ENCODE measurements around the gene SLC12A2.
A peak's percentile ranks its signal among the peaks of the same experiment; 100 is the strongest.

SLC12A2 gene

DNA sequence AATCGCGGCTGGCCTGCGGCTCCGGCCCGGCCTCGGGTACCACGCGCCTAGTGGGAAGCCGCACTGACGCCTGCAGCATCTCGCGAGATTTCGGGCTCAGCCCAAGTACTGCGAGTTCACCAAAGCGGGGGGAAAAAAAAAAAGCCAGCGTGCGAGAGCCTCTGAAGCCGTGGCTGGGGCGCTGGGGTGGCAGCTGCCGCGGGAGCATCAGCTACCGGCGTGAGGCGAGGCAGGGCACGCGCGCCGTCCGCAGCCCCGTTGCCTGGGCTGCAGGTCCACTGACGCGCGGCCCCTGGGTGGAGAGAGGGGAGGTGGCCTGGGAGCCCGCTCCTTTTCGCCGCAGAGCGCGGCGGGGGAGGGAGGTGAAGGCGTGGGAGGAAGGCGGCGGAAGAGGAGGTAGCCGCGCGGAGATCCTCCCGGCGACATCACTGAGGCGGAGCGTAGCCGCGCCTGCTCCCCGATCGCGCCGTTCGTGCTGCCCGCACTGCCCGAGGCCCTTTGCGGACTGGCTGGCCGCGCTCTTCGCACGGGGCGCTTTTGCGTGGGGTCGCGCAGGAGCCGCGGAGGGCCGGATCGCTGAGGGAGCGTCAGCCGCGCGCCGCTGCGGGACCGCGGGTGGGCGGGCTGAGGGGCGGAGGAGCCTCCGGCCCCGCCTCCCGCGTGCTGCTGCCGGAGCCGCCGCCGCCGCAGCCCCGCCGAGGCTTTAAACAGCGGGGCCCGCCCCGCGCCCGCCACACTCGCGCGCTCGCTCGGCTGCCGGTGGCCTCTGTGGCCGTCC is at the start of gene SLC12A2:
TSS of gene SLC12A2 (plus strand) at position 734 of the 778 bp plus-strand sequence. CDS start 189 bp downstream, outside the sequence.
- H3K27me3 Mint-ChIP-seq = no peaks in the 10 kb centered on the region
- ATAC-seq (replicated peaks) = peak; percentile 74 to 75
- peak within 1 kb of the TSS; percentile 88 to 89 for H3K4me3 Mint-ChIP-seq
- peak within 1 kb of the TSS; percentile 97 for H3K27ac Mint-ChIP-seq
- H3K9me3 Mint-ChIP-seq = no peaks in the 10 kb centered on the region
- peaks cover 40 to 54% of the 10 kb centered on the region in 2 donors for H3K4me1 Mint-ChIP-seq
- DNase-seq = peak; percentile 94
- H3K36me3 Mint-ChIP-seq = peaks cover 15 to 27% of the 10 kb centered on the region in 2 donors

GRCh38 chr5:128035689-128036088 is 47.9 kb upstream of the SLC12A2 start:
- Mint-ChIP-seq H3K27me3 (no peaks in the 10 kb centered on the region), H3K27ac (no peak overlapping the region), H3K9me3 (peaks cover 8 to 9% of the 10 kb centered on the region in 2 donors), H3K4me3 (peak overlapping the region in 1 of 2 donors; percentile 15), H3K36me3 (peaks cover 36 to 37% of the 10 kb centered on the region in 2 donors), H3K4me1 (peaks cover 15 to 19% of the 10 kb centered on the region in 2 donors)
- no peak for DNase-seq
- ATAC-seq (replicated peaks) = no peak

DNA sequence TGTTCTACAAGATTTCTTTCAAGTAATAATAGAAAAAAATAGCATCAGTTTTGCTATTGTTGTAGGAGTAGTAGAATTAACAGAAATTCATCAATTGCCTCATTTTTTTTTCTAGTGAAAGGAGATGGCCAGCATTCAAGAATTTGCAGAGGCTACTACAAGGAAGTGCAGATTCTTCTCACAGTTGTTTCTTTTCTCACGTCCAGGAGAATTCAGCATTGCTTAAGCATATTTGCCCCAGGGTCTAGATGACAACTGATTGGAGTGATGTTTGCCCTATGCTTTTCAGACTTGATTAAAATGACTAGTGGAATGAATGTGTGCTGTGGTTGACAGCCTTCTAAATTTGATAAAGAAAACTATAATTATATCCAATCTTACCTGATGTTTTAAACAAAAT is 46.6 kb upstream of the SLC12A2 start:
- H3K36me3 Mint-ChIP-seq = peaks cover 25 to 27% of the 10 kb centered on the region in 2 donors
- peaks cover 15 to 19% of the 10 kb centered on the region in 2 donors for H3K4me1 Mint-ChIP-seq
- H3K4me3 Mint-ChIP-seq = no peak overlapping the region
- peaks cover 7% of the 10 kb centered on the region in 2 donors for H3K9me3 Mint-ChIP-seq
- no peak overlapping the region for H3K27ac Mint-ChIP-seq
- H3K27me3 Mint-ChIP-seq = no peaks in the 10 kb centered on the region
- no peak for DNase-seq
- no peak for ATAC-seq (replicated peaks)

DNA sequence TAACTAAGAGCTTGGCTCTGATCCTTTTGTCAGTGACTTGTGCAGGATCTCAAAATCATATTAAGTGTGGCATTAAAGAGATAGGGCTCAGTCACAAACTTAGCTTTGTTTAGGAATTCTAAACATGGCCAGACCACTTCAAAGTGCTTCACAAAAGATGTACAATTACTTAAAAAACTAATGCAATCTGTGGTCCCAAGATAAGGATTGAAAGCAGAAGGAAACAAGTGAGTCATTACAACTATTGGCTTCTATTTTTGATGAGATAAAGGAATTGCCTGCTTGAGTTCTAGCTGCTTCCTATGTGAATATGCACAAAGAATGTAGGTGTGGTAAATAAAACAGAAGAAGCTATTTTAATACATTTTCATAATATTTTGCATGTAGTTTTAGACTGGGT is 44.9 kb upstream of the SLC12A2 start:
- Mint-ChIP-seq H3K27ac (no peak overlapping the region), H3K36me3 (peaks cover 18 to 20% of the 10 kb centered on the region in 2 donors), H3K4me1 (peaks cover 12 to 19% of the 10 kb centered on the region in 2 donors), H3K9me3 (peaks cover 3 to 4% of the 10 kb centered on the region in 2 donors), H3K4me3 (no peak overlapping the region), H3K27me3 (no peaks in the 10 kb centered on the region)
- ATAC-seq (replicated peaks) (no peak), DNase-seq (no peak)

GRCh38 chr5:128040927-128041326 is 42.6 kb upstream of the SLC12A2 start:
- no peak for ATAC-seq (replicated peaks)
- H3K27ac Mint-ChIP-seq = no peak overlapping the region
- no peak overlapping the region for H3K4me3 Mint-ChIP-seq
- peaks cover 0 to 8% of the 10 kb centered on the region in 2 donors for H3K4me1 Mint-ChIP-seq
- H3K9me3 Mint-ChIP-seq = peaks cover 0 to 1% of the 10 kb centered on the region in 2 donors
- DNase-seq = no peak
- no peaks in the 10 kb centered on the region for H3K27me3 Mint-ChIP-seq
- H3K36me3 Mint-ChIP-seq = peaks cover 13 to 30% of the 10 kb centered on the region in 2 donors

- Mint-ChIP-seq H3K4me3 (no peak overlapping the region), H3K4me1 (peaks cover 8 to 10% of the 10 kb centered on the region in 2 donors), H3K36me3 (peaks cover 46 to 51% of the 10 kb centered on the region in 2 donors), H3K27ac (no peak overlapping the region), H3K27me3 (no peaks in the 10 kb centered on the region), H3K9me3 (peaks cover 3 to 11% of the 10 kb centered on the region in 2 donors)
- ATAC-seq (replicated peaks) (no peak), DNase-seq (no peak)
These were observed 30.8 kb upstream of the SLC12A2 start for GRCh38 chr5:128052780-128053179.

DNA sequence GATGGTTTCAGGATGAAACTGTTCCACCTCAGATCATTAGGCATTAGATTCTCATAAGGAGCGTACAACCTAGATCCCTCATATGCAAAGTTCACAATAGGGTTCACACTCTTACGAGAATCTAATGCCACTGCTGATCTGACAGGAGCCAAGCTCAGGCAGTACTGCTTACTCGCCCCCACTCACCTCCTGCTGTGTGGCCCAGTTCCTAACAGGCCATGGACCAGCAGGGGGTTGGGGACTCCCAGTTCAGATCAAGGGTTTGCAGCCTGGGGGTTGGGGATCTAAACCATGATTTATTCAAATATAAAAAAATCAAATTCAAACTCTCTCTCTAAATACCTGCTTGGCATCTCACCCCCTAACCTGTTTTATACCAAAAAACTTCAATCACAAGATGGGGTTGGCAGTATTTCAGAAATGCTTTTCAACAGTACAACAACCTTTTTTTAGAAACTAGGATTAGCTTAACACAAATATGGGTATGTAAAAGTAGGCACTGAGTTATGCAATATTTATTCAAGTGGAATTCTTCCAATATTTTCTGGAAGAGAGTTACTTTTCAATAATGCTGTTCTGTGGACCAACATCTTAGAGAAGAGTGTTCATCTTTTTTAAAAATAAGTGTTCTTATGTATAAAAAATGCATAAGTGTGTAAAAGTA is 30.1 kb upstream of the SLC12A2 start:
- no peaks in the 10 kb centered on the region for H3K27me3 Mint-ChIP-seq
- ATAC-seq (replicated peaks) (no peak), DNase-seq (no peak)
- H3K36me3 Mint-ChIP-seq = peaks cover 44 to 50% of the 10 kb centered on the region in 2 donors
- H3K4me3 Mint-ChIP-seq = no peak overlapping the region
- H3K4me1 Mint-ChIP-seq = peaks cover 2 to 6% of the 10 kb centered on the region in 2 donors
- peaks cover 3 to 10% of the 10 kb centered on the region in 2 donors for H3K9me3 Mint-ChIP-seq
- no peak overlapping the region for H3K27ac Mint-ChIP-seq

GRCh38 chr5:128060644-128061385 is 22.8 kb upstream of the SLC12A2 start:
- ATAC-seq (replicated peaks) = no peak
- Mint-ChIP-seq H3K9me3 (no peaks in the 10 kb centered on the region), H3K27me3 (no peaks in the 10 kb centered on the region), H3K36me3 (peaks cover 23 to 25% of the 10 kb centered on the region in 2 donors), H3K4me3 (no peak overlapping the region), H3K4me1 (peaks cover 2 to 7% of the 10 kb centered on the region in 2 donors), H3K27ac (no peak overlapping the region)
- DNase-seq = no peak

GRCh38 chr5:128062172-128062746 is 21.3 kb upstream of the SLC12A2 start:
- Mint-ChIP-seq H3K36me3 (peaks cover 21 to 23% of the 10 kb centered on the region in 2 donors), H3K27ac (no peak overlapping the region), H3K4me3 (no peak overlapping the region), H3K9me3 (no peaks in the 10 kb centered on the region), H3K27me3 (no peaks in the 10 kb centered on the region), H3K4me1 (peaks cover 2 to 7% of the 10 kb centered on the region in 2 donors)
- DNase-seq = no peak
- no peak for ATAC-seq (replicated peaks)

- Mint-ChIP-seq H3K9me3 (no peaks in the 10 kb centered on the region), H3K4me3 (no peak overlapping the region), H3K27ac (no peak overlapping the region), H3K4me1 (peaks cover 0 to 9% of the 10 kb centered on the region in 2 donors), H3K36me3 (peaks cover 5 to 22% of the 10 kb centered on the region in 2 donors), H3K27me3 (no peaks in the 10 kb centered on the region)
- peak in 1 of 2 donors; percentile 34 for ATAC-seq (replicated peaks)
- no peak for DNase-seq
These were observed 9.4 kb upstream of the SLC12A2 start for GRCh38 chr5:128074171-128074570.

DNA sequence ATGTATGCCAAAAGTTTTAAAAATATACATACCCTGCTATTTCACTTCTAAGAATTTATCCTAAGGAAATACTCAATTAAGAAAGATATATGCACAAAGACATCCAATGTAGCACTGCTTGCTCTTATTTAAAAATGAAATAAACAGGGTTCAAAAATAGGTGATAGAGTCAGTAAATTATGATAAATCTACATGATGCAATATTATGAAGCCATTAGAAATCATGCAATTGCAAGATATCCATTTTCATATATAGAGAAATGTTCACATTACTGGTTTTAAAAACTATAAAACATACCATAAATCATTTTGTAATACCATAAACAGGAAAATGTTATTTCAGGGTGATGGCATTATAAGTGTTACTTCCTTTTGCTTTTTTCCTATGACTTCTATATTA is 8.6 kb upstream of the SLC12A2 start:
- Mint-ChIP-seq H3K9me3 (no peaks in the 10 kb centered on the region), H3K4me3 (no peak overlapping the region), H3K27me3 (no peaks in the 10 kb centered on the region), H3K4me1 (peaks cover 3 to 11% of the 10 kb centered on the region in 2 donors), H3K27ac (no peak overlapping the region), H3K36me3 (peaks cover 6 to 24% of the 10 kb centered on the region in 2 donors)
- DNase-seq (no peak), ATAC-seq (replicated peaks) (no peak)

DNA sequence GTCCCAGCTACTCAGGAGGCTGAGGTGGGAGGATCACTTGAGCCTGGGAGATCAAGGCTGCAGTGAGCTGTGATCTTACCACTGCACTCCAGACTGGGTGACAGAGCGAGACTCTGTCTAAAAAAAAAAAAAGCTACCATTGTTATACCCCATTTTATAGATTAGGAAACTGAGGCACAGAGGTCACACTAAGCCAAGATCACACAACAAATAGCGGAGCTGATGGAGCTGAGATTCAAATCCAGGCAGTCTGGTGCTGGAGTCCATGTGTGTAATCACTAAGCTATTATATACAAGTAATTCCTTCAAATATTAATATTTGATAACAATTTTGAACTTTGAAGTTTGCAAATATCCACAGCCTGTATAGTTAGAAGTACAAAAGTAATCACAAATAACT is 6.0 kb upstream of the SLC12A2 start:
- Mint-ChIP-seq H3K36me3 (peaks cover 13 to 35% of the 10 kb centered on the region in 2 donors), H3K4me3 (no peak overlapping the region), H3K27me3 (no peaks in the 10 kb centered on the region), H3K4me1 (peaks cover 25 to 27% of the 10 kb centered on the region in 2 donors), H3K27ac (no peak overlapping the region), H3K9me3 (no peaks in the 10 kb centered on the region)
- ATAC-seq (replicated peaks) (no peak), DNase-seq (no peak)

DNA sequence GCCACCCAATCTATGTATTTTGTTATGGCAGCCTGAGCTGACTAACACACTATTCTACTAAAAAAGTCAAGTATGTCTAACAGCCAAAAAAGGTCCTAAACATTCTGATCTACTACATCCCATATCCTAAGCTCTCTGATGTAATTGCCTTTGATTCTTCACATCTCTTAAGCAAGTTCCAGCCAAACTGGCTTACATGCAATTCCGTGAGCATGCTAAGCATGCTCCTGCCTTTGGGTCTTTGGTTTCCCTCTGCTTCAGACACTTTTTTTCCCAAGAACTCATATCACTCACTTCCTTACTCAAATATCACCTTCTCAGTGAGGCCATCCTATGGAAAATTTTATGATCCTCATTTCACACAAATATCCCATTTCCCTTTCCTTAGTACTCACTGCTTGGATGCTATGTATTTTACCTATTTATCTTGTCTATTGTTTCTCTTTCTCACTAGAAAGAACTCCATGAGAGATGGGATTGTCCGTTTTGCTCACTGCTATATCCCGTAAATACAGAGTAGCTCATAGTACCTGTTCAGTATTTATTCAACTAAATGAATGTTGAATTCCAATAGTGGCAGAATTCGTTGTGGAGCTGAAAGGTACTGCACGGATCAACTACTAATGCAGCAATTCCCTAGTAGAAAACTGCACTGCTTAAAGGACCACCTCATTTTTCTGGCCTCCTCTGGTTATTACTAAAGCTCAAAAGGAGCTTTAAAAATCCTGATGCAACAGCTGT is 2.3 kb upstream of the SLC12A2 start:
- peaks cover 29 to 39% of the 10 kb centered on the region in 2 donors for H3K4me1 Mint-ChIP-seq
- peak overlapping the region; percentile 88 to 89 for H3K4me3 Mint-ChIP-seq
- DNase-seq = no peak

More for the DNA sequence above, 2.3 kb upstream of the SLC12A2 start:
- Mint-ChIP-seq H3K9me3 (no peaks in the 10 kb centered on the region), H3K27me3 (no peaks in the 10 kb centered on the region), H3K36me3 (peaks cover 13 to 17% of the 10 kb centered on the region in 2 donors), H3K27ac (peak overlapping the region; percentile 97)
- no peak for ATAC-seq (replicated peaks)

Data from stimulated activated naive B cell treated with anti-CD40 and anti-IgM and Interleukin-4, amounts not matched to agents 10 μg/mL and 1 μg/mL and 100 μg/mL, for 72 hours (primary cell).